B cell (primary cell): ENCODE measurements around the gene SORD. TPM values are rescaled to one million over a fixed set of nuclear protein-coding genes. Genes with fewer than 3 reads are reported as not detected.
"Not testable (repeated sequence)": the region's sequence is repeated elsewhere in the genome, so short reads cannot be mapped to it uniquely, and the experiment has no call there.

Source experiments
- ATAC-seq: fragments of 200-7000 bp; cut with Tn5 transposase; one replicate; pipeline ENCODE4 v1.10.0; 2021; ENCODE audit warnings: low read depth, mild to moderate bottlenecking, moderate number of reproducible peaks, moderate library complexity
- CTCF ChIA-PET: fragments of 350-600 bp; sonication (Branson Sonifier 250); formaldehyde crosslinking; loops from one replicate; lab custom pipeline; 2021; ENCODE audit warnings: antibody characterized with exemption, inconsistent platforms; lab: Charles Lee
- POLR2A ChIA-PET: fragments of 350-600 bp; sonication (Branson Sonifier 250); formaldehyde crosslinking; loops from one replicate; lab custom pipeline; 2021; ENCODE audit warnings: antibody characterized with exemption; lab: Charles Lee
- DNase-seq: peaks from one replicate; pipeline ENCODE4 v3.0.0; 2013
- H2AFZ ChIP-seq: 2 replicates; pipeline ENCODE4 v1.6.1; 2012; ENCODE audit warnings: mild to moderate bottlenecking, low read depth, low read length; ENCODE audit not compliant: insufficient read depth, poor library complexity, severe bottlenecking
- H3K27ac ChIP-seq, 2 donors: 1 replicate in 1 of 2; 2 replicates in 1 of 2; pipeline ENCODE4 v1.5.1; 2012 to 2013; ENCODE audit warnings: low read length in 2 of 2, mild to moderate bottlenecking in 2 of 2, moderate library complexity in 1 of 2
- H3K27me3 ChIP-seq, 4 experiments: fragments of 200-600 bp in 1 of 4; sonication (generic) in 1 of 4; replicated peaks in 1 of 4; 1 replicate in 2 of 4; 2 replicates in 2 of 4; pipeline versions ENCODE4 v1.6.1 to v1.7.0; 2013 to 2016; ENCODE audit warnings: low read length in 3 of 4, mild to moderate bottlenecking in 2 of 4, mixed read lengths in 1 of 4, moderate library complexity in 1 of 4; ENCODE audit not compliant: insufficient read depth in 4 of 4, control insufficient read depth in 3 of 4; ENCODE audit errors: control extremely low read depth in 1 of 4
- H3K36me3 ChIP-seq, 2 experiments: replicated peaks in 1 of 2; 1 replicate in 1 of 2; 2 replicates in 1 of 2; pipeline versions ENCODE4 v1.6.1 to v1.7.1; 2013; ENCODE audit warnings: low read length in 1 of 2; ENCODE audit not compliant: insufficient read depth in 2 of 2, control insufficient read depth in 1 of 2; ENCODE audit errors: control extremely low read depth in 1 of 2, extremely low read depth in 1 of 2
- H3K4me1 ChIP-seq, 2 donors: fragments of 200-600 bp in 1 of 2; sonication (generic) in 1 of 2; 1 replicate in 1 of 2; 2 replicates in 1 of 2; pipeline versions ENCODE4 v1.5.1 to v1.6.1; 2013 to 2017; ENCODE audit warnings: low read length in 2 of 2; ENCODE audit not compliant: control insufficient read depth in 2 of 2, insufficient read depth in 2 of 2
- H3K4me2 ChIP-seq: replicated peaks from 2 replicates; pipeline ENCODE3; 2012; ENCODE audit warnings: mild to moderate bottlenecking, low read depth, low read length; ENCODE audit not compliant: poor library complexity, severe bottlenecking
- H3K4me3 ChIP-seq, 5 experiments: fragments of 200-600 bp in 1 of 5; sonication (generic) in 1 of 5; 1 replicate in 3 of 5; 2 replicates in 2 of 5; pipeline versions ENCODE4 v1.5.1 to v1.7.0; 2011 to 2016; ENCODE audit warnings: low read length in 4 of 5, mild to moderate bottlenecking in 4 of 5, low read depth in 2 of 5, control low read depth in 1 of 5, moderate library complexity in 1 of 5; ENCODE audit not compliant: insufficient read depth in 1 of 5; ENCODE audit errors: control extremely low read depth in 1 of 5, extremely low read depth in 1 of 5
- H3K79me2 ChIP-seq: fragments of 200-600 bp; sonication (generic); one replicate; pipeline ENCODE4 v1.6.0; 2016; ENCODE audit warnings: low read length; ENCODE audit not compliant: control insufficient read depth, insufficient read depth
- H3K9ac ChIP-seq: fragments of 200-600 bp; sonication (generic); 2 replicates; pipeline ENCODE4 v1.6.1; 2017; ENCODE audit warnings: mild to moderate bottlenecking, low read length, moderate library complexity
- H3K9me3 ChIP-seq, 3 donors: one replicate each; pipeline versions ENCODE4 v1.6.1 to v1.7.1; 2013; ENCODE audit warnings: low read length in 2 of 3; ENCODE audit not compliant: control insufficient read depth in 2 of 3, insufficient read depth in 1 of 3; ENCODE audit errors: control extremely low read depth in 1 of 3
- H4K20me1 ChIP-seq: 2 replicates; pipeline ENCODE4 v1.6.0; 2012; ENCODE audit warnings: mild to moderate bottlenecking, low read length; ENCODE audit not compliant: insufficient read depth, control insufficient read depth, poor library complexity, severe bottlenecking
- H3K27ac Mint-ChIP-seq: one replicate; pipeline ENCODE4 v1.8.0; 2021; ENCODE audit warnings: mixed read lengths
- H3K27me3 Mint-ChIP-seq: one replicate; pipeline ENCODE4 v1.8.0; 2021; ENCODE audit warnings: mixed read lengths
- H3K4me1 Mint-ChIP-seq: one replicate; pipeline ENCODE4 v1.8.0; 2021; ENCODE audit warnings: mixed read lengths
- H3K4me3 Mint-ChIP-seq: one replicate; pipeline ENCODE4 v1.8.0; 2021; ENCODE audit warnings: mixed read lengths
- H3K9me3 Mint-ChIP-seq: one replicate; pipeline ENCODE4 v1.8.0; 2022; ENCODE audit warnings: mixed read lengths; ENCODE audit not compliant: insufficient read depth
- WGBS: methylation state at CpG from one replicate; pipeline ENCODE4 v1.1.5; 2013; ENCODE audit warnings: missing lambda C conversion rate; ENCODE audit not compliant: insufficient coverage; 5-methylcytosine and 5-hydroxymethylcytosine counted together
- intact Hi-C: fragments of 100-400 bp; cut with micrococcal nuclease; formaldehyde crosslinking; loops from one replicate; pipeline ENCODE4 v1.10.0; 2022
- polyA plus RNA-seq: library from polyadenylated mRNA; depleted of rRNA; stranded (reverse); fragments of >200 nt; gene quantifications from 2 replicates; pipeline ENCODE4 v1.2.3, GENCODE V29; 2012
- total RNA-seq, 2 donors: library from RNA; stranded (reverse); fragments of 120-200 nt in 1 of 2; gene quantifications; 1 replicate in 1 of 2; 2 replicates in 1 of 2; pipeline versions ENCODE4 v1.2.3 to v1.2.4, GENCODE V29; 2013 to 2022

SORD gene
- total and polyA plus RNA-seq, 2 donors (not counting 1 experiment from before 2014, with no cell fraction given), result 22.2 to 25.8 TPM

DNA sequence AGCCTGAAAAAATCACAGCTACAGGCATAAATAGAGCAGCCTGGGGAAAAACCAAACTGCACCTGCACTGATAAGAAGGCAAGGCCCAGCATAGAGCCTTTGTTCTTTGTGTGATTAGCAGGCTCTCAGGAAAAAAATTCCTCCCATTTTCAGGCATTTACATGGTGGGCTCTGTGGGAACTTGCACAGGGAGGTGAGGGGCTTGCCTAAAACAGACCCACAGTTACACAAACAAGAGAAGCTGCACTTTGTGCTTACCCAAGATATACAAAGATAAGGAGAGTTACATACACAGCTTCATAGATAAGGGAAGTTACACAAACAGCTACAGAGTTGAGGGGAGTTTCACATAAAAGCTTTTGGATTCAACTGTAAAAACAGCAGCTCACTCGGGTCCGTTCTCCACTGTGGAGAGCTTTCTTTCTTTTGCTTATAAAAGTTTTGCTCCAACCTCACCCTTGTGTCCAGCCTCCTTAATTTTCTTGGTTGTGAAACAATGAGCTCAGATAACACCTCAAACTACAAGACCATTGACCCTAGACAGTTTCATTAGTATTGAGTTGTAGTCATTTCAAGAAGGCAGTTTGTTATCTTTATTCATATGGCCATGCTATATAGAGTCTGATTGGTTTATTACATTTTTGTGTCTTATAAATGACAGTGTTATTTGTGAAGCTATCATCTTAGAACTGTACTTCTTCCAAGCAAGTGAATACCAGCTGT lies 43.2 kb upstream of the SORD start:
- H3K36me3 ChIP-seq, H3K9me3 ChIP-seq, H3K4me3 Mint-ChIP-seq, POLR2A ChIA-PET, H3K27ac Mint-ChIP-seq, H3K9me3 Mint-ChIP-seq, H4K20me1 ChIP-seq, H3K4me3 ChIP-seq, H3K27me3 ChIP-seq, ATAC-seq, H3K4me2 ChIP-seq, H3K27ac ChIP-seq, H3K79me2 ChIP-seq, H3K4me1 ChIP-seq, intact Hi-C loops, H3K4me1 Mint-ChIP-seq, DNase-seq, H2AFZ ChIP-seq, H3K9ac ChIP-seq: not testable (repeated sequence)
- peaks cover 10% of the 10 kb centered on the region for H3K27me3 Mint-ChIP-seq
- CTCF ChIA-PET, result interaction anchor here (1.4 kb wide), 1 partner anchor 58 kb away, joined by 3 read pairs; no protein-coding TSS in a partner anchor
- WGBS, result no CpG with 5 or more reads among the region's 2 CpGs

DNA sequence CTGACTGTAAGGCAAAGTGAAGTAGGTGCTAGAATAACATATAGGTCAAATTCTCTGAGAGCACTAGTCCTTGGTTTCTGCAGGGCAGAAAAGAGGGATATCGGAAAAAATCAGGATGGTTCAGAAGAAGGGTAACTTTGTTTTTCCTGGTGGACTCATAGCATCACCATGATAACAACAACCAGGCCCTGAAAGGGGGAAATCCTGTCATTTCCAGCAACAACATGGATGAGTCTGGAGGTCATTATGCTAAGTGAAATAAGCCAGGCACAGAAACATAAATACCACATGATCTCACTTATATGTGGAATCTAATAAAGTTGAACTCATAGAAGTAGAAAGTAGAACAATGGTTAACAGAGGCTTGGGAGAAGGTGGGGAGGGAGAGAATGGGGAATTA lies 38.9 kb upstream of the SORD start:
- H3K27me3 ChIP-seq, H4K20me1 ChIP-seq, H3K9me3 Mint-ChIP-seq, intact Hi-C loops, H3K27ac Mint-ChIP-seq, H3K4me3 Mint-ChIP-seq, POLR2A ChIA-PET, H3K4me1 Mint-ChIP-seq, H3K36me3 ChIP-seq, H3K79me2 ChIP-seq, H3K4me3 ChIP-seq, H3K9me3 ChIP-seq, H3K27ac ChIP-seq, DNase-seq, H3K4me2 ChIP-seq, H2AFZ ChIP-seq, ATAC-seq, H3K9ac ChIP-seq, H3K4me1 ChIP-seq, CTCF ChIA-PET: not testable (repeated sequence)
- WGBS, result no CpG with 5 or more reads among the region's 1 CpG
- H3K27me3 Mint-ChIP-seq, result peaks cover 15% of the 10 kb centered on the region

DNA sequence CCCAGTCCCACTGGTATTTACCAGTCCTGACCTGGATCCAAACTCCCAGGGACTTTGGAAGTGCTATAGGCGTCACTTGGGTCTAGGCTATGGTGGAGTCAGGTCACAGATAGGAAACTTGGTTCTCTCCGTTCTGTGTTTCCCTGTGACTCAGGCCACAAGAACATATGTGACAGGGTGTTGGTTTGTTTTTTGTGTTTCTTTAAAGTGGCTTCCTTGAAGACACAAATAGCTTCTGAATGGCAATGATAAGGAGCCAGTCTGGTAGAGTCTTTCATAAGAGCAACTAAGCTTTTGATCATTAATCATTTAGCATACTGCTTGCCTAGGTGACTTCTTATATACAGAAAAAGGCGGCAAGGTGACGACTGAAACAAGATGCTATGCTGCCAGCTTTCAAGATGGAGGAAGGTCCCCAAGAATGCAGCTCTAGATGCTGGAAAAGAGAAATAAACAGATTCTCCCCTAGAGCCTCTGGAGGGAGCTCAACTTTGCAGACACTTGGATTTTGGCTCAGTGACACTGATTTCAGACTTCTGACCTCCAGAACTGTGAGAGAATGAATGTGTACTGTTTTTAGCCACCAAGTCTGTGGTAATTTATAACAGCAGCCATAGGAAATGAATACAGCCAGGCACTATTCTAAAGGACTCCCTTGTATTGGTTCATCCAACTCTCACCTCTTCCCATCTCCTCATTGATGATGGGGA lies 36.5 kb upstream of the SORD start:
- H3K4me3 ChIP-seq, H4K20me1 ChIP-seq, CTCF ChIA-PET, H3K4me1 Mint-ChIP-seq, H3K79me2 ChIP-seq, H3K27ac ChIP-seq, H3K4me2 ChIP-seq, H3K27ac Mint-ChIP-seq, H3K9ac ChIP-seq, H2AFZ ChIP-seq, H3K27me3 ChIP-seq, DNase-seq, H3K4me3 Mint-ChIP-seq, ATAC-seq, H3K9me3 ChIP-seq, POLR2A ChIA-PET, intact Hi-C loops, H3K9me3 Mint-ChIP-seq, H3K36me3 ChIP-seq, H3K4me1 ChIP-seq: not testable (repeated sequence)
- WGBS, result 78% methylated on average over 2 of the region's 4 CpGs
- peaks cover 27% of the 10 kb centered on the region for H3K27me3 Mint-ChIP-seq

DNA sequence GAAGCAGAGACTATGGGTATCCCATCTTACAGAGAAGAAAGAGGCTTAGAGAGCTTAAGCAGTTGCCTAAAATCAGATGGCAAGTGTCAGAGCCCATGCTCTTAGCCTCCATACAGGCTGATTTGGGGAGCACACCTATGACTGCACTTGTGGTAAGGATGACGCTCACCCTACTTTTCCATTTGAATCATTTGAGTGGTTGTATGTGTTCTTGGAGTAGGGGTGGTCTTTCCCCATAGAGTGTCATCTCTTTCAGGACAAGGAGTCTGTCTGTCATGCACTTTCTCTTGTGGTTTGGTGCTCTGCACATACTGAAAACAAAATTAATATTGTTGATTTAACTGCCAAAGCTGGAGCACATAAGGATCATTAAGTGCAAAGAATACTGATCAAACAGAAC lies 35.3 kb upstream of the SORD start:
- DNase-seq, H3K27ac Mint-ChIP-seq, H3K36me3 ChIP-seq, CTCF ChIA-PET, H3K27ac ChIP-seq, POLR2A ChIA-PET, H3K4me2 ChIP-seq, intact Hi-C loops, H4K20me1 ChIP-seq, H3K4me1 ChIP-seq, H3K9me3 ChIP-seq, H3K4me3 Mint-ChIP-seq, ATAC-seq, H2AFZ ChIP-seq, H3K4me3 ChIP-seq, H3K9ac ChIP-seq, H3K4me1 Mint-ChIP-seq, H3K9me3 Mint-ChIP-seq, H3K27me3 ChIP-seq, H3K79me2 ChIP-seq: not testable (repeated sequence)
- H3K27me3 Mint-ChIP-seq, result peaks cover 35% of the 10 kb centered on the region
- no CpG with 5 or more reads among the region's 1 CpG for WGBS
